Umbilical cord (tissue), 2 donors: ENCODE measurements around the gene TMSB10. TPM values are rescaled to one million over a fixed set of nuclear protein-coding genes. Genes with fewer than 3 reads are reported as not detected.
A peak's percentile ranks its signal among the peaks of the same experiment; 100 is the strongest.

Experiments used
- DNase-seq: peaks from one replicate; pipeline ENCODE4 v3.0.0-alpha.2; 2015; ENCODE audit warnings: low spot score
- total RNA-seq: library from RNA; depleted of rRNA; stranded (reverse); fragments of >200 nt; gene quantifications from one replicate; pipeline ENCODE4 v1.2.3, GENCODE V29; 2014; ENCODE audit warnings: low replicate concordance; ENCODE audit not compliant: insufficient read depth

TMSB10 gene
- total RNA-seq, 1 donor from 2014 or later, result 3,566 TPM

GRCh38 chr2:84880395-84880644 is 25.1 kb upstream of the TMSB10 start:
- no peak for DNase-seq

- DNase-seq, result no peak
These were observed 24.6 kb upstream of the TMSB10 start, which contains the start of gene TRABD2A for GRCh38 chr2:84880645-84881521. Gene TRABD2A (minus strand): TSS chr2:84881084. CDS start chr2:84881039, 45 bp downstream.

DNA sequence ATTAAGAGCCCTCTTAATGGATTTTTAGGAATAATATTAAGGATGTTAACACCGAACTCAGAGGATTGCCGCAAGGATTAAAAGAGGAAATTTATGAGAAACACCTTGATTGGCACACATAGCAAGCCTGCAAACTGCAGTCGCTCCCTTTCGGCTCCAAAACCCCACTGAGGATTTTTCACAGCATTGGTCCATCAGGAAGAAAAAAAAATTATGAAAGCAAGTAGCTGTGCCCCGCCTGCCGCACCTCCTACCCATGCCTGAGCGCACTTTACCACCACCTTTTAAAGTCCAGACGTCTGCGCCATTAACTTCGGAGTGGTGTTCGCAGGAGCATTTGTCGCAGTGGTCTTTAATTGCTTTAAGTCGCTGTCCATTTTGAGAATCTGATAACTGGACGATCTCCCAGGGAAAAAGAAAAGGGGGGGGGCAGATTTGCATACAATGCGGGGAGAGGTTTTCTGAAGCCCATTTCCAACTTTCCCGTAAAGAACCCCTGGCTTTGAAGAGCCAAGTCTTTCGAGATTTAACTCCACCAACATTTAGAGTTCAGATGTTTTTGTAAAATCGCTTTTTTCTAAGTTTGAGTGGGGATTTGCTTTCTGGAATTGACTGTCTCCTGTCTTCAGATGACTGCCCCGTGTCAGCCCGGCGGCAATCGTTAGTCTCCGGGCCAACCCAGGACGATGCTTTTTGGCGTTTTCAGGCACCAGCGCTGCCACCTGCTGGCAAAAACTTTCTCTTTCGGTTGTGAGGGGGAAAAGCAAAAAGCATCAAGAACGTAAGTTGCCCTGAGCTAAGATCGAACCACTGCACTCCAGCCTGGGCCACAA is 23.7 kb upstream of the TMSB10 start:
- peak; percentile 79 for DNase-seq

- DNase-seq, result no peak
These were observed 23.1 kb upstream of the TMSB10 start for GRCh38 chr2:84882414-84882738.

DNA sequence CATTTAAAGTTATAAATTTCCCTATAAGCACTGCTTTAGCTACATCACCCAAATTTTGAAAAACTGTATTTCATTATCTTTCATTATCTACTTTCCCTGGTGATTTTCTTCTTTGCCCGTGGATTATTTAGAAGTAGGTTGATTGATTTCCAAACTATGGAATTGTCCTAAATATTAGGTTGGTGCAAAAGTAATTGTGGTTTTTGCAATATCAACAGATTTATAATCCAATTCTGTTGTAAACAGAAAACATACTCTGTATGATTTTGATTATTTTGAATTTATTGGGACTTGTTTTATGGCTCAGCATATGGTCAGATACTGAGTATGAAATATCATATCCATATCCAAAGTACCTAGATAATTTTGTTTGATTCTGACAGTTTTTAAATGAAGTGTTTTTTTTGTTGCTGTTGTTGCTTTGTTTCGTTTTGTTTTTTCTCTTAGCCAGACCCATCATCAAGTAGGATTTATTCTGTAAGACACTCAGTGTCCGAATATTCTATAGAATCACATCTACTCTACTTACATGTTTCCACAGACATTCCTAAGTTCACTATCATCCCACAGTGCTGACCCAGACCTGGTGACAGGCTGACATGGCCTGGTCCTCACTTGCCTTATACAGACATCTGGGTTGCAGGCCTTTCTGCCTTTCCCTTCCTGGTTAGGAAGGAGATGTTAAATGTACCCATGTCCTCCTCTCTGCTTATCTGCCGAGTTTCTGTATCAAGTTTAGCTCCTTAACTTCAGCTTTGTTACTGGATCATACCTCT is 22.5 kb upstream of the TMSB10 start:
- DNase-seq, result no peak

DNA sequence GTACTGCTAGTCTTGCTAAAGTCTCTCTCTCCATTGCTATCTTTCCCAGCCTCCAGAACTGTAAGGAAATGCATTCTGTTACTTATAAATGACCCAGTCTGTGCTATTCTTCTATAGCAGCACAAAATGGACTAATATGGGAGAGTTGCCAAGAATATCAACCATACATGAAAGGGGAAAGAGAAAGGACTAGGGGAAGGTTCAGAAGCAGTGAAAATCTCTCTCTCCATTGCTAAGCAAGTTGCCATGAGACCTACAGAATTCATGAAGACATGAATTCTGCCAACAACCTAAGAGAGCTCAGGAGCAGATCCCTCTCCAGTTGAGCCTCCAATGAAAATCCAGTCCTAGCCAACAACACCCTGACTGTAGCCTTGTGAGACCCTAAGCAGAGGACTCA is 21.0 kb upstream of the TMSB10 start:
- no peak for DNase-seq

- no peak for DNase-seq
These were observed 20.3 kb upstream of the TMSB10 start for GRCh38 chr2:84885111-84885510.

DNA sequence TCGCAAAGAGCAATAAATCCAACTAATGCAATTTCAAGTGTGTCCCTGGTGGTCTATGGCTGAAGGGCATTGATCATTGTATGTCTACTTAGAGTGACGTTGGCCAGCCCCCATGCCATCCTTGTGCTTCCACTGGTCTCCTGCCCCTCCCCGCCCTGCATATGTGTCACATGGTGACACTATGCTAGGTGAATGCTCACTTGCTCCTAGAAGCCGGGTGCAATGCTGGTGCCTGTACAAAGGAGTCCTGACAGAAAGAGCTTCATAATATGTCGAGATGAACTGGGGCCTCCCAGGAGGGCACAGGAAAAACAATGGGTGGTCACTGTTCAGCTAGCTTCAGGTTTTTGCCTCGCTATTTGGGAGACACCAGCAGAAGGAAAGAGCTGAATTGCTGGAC is 18.7 kb upstream of the TMSB10 start:
- DNase-seq, result no peak

DNA sequence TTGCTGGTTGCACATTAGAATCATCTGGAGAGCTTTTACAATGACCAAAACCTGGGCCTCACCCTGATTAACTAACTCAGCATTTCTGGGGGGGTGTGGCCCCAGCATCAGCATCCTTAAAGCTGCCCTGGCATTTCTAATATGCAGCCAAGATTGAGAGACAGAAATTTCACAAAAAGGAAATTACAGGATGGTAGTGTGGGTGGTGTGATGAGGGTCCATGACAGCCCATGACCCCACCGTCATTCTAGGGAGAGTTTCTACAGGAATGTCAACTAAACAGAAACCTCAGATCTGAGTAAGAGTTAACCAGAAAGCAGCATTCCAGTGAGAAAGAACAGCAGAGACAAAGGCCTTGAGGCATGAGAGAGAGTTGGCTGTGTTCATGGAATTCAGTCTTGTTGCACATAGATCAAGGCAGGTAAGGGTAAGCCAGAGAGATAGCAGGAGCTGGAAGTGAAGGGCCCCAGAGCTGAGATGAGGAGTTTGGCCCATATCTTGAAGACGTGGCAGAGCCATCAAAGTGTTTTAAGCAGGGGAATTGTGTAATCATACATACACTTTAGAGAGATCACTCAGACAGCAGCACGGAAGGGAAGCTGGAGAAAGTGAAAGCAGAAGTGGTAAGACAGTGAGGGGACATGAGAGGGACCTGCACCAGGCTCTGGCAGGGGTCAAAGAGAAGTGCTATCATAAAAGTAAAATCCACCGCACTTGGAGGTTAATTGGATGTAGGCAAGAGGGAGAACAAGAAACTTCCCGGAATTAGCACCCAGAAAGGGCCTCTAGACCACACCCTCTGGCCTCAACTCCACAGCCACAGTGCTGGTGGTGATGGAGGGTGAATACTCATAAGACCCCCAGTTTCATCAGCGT is 16.8 kb upstream of the TMSB10 start:
- peak; percentile 79 for DNase-seq

GRCh38 chr2:84889332-84889731 is 16.1 kb upstream of the TMSB10 start:
- no peak for DNase-seq

- no peak for DNase-seq
These were observed 14.0 kb upstream of the TMSB10 start for GRCh38 chr2:84891355-84892010.

DNA sequence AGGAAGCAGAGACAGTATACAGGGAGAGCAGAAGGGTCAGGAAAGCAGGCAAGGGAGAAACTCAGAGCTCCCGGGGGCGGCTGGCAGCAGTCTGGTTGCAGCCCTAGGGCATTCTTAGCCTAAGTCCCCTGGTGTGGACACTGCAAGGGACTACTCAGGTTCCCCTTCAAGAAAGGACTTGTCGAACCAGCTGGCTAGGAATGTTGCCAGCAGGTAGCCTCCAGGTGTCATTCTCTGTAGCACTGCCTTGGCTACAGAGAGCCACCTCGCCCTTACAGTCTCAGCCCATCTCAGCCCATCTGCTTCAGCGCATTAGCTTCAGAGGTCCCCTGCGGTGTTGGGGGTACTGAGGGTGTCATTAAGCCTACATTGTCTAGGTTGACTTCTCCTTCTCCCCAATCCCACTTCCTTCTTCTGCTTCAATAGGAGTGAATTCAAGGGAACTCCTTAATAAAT is 11.3 kb upstream of the TMSB10 start:
- no peak for DNase-seq

GRCh38 chr2:84894758-84895520 is 10.5 kb upstream of the TMSB10 start:
- peak; percentile 69 for DNase-seq

GRCh38 chr2:84896567-84896966 is 8.9 kb upstream of the TMSB10 start:
- no peak for DNase-seq

DNA sequence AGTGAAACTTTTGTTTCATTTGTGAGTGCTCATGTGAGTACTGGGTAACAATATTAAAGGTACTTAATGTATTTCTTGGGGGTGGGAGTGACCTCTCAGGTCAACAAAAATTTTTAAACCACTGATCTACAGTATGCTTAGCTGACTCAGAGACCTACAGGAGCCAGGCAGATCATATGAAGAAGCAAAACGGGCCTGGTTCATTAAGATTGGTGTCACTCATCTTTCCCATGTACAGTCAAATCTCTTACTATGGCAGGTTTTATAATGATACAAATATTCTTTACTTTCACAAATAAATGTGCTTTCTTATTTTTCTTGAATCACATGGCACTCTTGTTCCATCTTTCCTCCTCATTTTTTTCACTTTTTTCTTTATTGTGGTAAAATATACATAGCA is 7.7 kb upstream of the TMSB10 start:
- no peak for DNase-seq

DNA sequence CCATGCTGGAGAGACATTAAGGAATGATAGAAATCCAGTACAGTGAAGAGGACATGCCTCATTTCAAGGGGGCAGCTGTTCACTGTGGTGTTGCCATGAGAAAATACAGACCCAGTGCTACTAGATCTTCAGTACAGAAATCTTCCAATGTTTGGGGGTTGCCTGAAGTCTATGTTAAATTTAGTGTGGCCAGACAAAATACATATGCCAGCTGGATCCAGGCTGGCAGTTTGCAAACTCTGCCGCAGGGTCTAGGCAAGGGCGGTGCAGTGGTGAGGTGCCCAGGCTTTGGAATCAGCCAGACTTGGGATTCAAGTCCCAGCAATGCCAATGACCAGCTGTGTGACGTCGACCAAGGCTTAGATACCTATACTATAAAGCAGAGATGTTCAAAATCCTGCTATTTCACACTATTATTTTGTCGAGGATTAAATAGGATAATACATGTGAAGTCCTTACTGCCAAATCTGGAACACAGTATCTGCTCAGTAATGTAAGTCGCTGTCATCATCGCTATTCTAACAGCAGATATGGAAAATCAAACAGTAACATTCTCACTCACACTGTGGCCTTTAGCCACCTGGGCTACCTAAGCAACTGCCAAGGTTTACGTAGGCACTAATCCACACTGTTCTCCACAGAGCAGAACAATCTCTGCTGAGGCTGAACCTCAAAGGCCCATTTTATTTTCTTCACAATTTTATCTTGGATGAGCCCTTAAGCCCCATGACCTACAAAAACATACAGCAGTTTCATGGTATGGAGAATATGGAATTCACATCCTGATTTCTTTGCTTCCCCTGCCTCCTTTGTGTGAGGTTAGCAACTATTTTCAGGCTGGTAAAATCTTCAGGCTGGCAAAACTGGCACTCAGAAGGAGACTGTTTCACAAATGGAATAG is 5.9 kb upstream of the TMSB10 start:
- peak; percentile 50 for DNase-seq

DNA sequence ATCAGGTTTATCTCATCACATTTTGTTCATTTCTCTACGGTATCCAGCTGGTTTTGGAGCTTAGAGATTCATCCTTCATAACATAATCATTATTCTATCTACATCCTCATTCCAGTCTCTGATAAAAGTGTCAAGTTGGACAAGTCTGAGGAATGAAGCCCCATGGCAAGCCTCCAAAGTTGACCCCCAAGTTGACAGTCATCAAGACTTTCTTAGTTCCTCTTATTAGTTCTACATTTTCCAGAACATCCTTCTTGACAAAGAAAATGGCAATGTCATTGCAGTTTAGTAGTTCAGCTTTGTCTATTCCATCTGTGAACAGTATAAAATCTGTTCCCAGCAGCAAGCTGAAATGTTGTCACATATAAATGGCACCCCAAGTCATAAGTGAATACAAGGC is 4.5 kb upstream of the TMSB10 start:
- DNase-seq, result no peak

DNA sequence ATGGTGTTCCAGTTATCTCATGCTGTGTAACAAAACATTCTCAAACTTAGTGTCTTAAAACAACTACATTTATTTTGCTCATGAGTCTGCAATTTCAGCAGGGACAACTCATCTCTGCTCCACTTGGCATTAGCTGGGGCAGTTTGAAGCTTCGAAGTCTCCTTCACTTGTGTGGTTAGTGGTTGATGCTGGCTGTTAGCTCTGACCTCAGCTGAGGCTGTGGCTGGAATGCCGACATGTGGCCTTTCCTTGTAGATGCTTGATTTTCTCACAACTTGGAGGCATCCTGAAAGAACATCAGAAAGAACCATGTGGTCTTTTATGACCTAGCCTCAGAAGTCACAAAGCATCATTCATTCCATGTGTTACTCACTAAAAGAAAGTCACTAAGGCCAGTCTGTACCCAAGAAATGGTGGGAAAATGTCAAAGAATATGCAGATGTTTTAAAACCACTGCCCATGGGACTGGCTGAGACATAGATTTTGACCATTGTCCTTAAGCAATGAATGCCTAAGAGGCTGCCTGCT is 3.8 kb upstream of the TMSB10 start:
- DNase-seq, result no peak

DNA sequence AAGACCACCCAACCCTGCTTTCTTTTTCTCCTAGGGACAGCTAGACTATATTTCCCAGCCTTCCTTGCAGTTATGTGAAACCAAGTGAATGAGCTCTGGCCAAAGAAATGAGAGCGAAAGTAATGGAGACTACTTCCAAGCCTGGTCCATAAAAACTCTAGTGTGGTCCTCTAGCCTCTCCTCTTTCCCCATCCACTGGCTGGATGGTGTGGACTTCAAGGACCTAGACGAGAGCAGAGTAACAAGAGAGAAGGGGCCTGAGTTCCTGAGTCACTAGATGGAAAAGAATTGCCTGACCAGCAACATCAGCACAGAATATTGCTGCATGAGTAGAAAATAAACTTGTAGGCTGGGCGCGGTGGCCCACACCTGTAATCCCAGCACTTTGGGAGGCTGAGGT is 2.9 kb upstream of the TMSB10 start:
- DNase-seq, result no peak
